Left lung (tissue), 10 donors: ENCODE data around the gene HSD11B1L. TPM values are rescaled to one million over a fixed set of nuclear protein-coding genes. Genes with fewer than 3 reads are reported as not detected.
A peak's percentile ranks its signal among the peaks of the same experiment; 100 is the strongest.

Source experiments
- ATAC-seq: fragments of 200-7000 bp; cut with Tn5 transposase; one replicate; pipeline ENCODE4 v1.9.1; 2020; ENCODE audit warnings: moderate library complexity
- DNase-seq, 4 donors: peaks; one replicate each; pipeline ENCODE4 v3.0.0-alpha.2; 2013 to 2020
- H3K27ac ChIP-seq, 2 donors: fragments of 200-600 bp; sonication (generic) in 1 of 2; one replicate each; pipeline versions ENCODE4 v1.5.0 to v1.8.0; 2020 to 2021
- H3K27me3 ChIP-seq, 2 donors: fragments of 200-600 bp; sonication (generic) in 1 of 2; one replicate each; pipeline versions ENCODE4 v1.5.0 to v1.8.0; 2020 to 2021
- H3K36me3 ChIP-seq, 2 donors: fragments of 200-600 bp; sonication (generic) in 1 of 2; one replicate each; pipeline versions ENCODE4 v1.5.0 to v1.8.0; 2020 to 2021
- H3K4me1 ChIP-seq, 2 donors: fragments of 200-600 bp; one replicate each; pipeline ENCODE4 v1.8.0; 2021
- H3K4me3 ChIP-seq, 2 donors: fragments of 200-600 bp; sonication (generic) in 1 of 2; one replicate each; pipeline versions ENCODE4 v1.5.0 to v1.8.0; 2020 to 2021; ENCODE audit warnings: mild to moderate bottlenecking in 1 of 2
- H3K9me3 ChIP-seq, 2 donors: fragments of 200-600 bp; sonication (generic) in 1 of 2; one replicate each; pipeline versions ENCODE4 v1.5.0 to v1.8.0; 2020 to 2021
- intact Hi-C, 2 donors: fragments of 100-400 bp; cut with DNase I; formaldehyde crosslinking; loops; one replicate each; pipeline versions ENCODE4 v1.11.2 to v1.14.2; 2022
- polyA plus RNA-seq, 6 donors: library from polyadenylated mRNA; unstranded; fragments of 120-200 nt; gene quantifications; one replicate each; pipeline ENCODE4 v1.2.1, GENCODE V29; 2013; ENCODE audit not compliant: insufficient read length in 6 of 6
- total RNA-seq, 2 donors: library from RNA; stranded (reverse); fragmentation: NEBNext Ultra II Directional; extraction: Animal tissue kit (Norgen Biotek cat#: 25700); gene quantifications; one replicate each; pipeline ENCODE4 v1.2.1, GENCODE V29; 2021
- TF ChIP-seq, protein P1 (sequence below), 2 donors: fragments of 200-600 bp; sonication (generic) in 1 of 2; IDR thresholded peaks; one replicate each; pipeline versions ENCODE4 v1.5.0 to v1.8.0; 2021; ENCODE audit warnings: antibody characterized with exemption in 2 of 2
- donor health status: DM: no; HTN: yes; CAD: no.
- donor health status: DM: no; HTN: no; CAD: no.

The HSD11B1L gene
- total and polyA plus RNA-seq, 8 donors, result 5.8 to 12.2 (median 7.9) TPM

DNA sequence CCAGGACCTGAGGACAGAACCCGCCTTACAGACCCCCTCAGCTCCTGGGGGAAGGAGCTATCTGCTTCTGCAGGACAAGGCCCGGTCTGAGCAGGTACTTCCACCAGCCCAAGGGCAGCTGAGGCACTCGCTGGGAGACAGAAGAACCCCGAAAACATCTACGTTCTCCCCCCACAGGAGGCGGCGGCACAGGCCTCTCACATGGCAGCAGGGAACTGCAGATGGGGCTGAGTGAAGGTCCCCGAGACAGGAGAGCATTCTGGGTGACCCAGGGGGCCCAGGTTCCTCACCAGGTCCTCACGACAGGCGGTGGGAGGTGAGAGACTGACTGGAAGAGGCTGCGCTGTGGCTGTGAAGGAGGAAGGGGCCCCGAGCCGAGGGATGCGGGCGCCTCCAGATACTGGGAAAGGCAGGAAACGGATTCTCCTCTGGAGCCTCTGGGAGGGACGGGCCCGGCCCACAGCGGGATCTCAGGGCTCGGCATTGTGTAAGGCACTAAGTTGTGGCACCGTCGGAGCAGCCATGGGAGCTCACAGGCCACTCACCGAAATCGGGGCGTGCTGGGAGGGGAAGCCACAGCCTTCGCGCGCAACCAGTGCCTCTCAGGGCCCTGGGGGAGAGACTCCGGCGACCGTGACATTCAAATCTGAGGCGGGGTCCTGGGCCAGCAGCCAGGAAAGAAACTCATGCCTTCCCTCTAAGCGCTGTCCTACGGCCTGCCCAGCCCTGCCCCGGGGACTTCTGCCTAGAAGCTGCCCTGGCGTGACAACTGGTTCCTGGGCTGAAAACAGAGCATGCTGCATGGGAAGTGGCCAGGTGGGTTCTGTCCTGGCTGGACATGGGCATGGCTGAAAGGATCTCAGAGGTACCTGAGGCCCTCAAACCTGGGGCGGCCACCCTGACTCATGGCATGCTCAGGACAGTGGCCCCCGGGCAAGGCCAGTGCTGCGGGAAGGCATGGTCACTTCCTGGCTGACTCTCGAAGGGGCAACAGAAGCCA lies 23.3 kb downstream of the HSD11B1L start:
- no peak for ATAC-seq
- no peak overlapping the region for H3K4me3 ChIP-seq
- H3K27me3 ChIP-seq, result no peaks in the 10 kb centered on the region
- intact Hi-C loops, result no loop called here
- DNase-seq, result peak in 1 of 4 donors; percentile 71
- H3K4me1 ChIP-seq, result no peaks in the 10 kb centered on the region
- peaks cover 0 to 86% of the 10 kb centered on the region in 2 donors for H3K36me3 ChIP-seq
- H3K27ac ChIP-seq, result no peak overlapping the region
- no peaks in the 10 kb centered on the region for H3K9me3 ChIP-seq
- TF ChIP-seq, protein P1, sequence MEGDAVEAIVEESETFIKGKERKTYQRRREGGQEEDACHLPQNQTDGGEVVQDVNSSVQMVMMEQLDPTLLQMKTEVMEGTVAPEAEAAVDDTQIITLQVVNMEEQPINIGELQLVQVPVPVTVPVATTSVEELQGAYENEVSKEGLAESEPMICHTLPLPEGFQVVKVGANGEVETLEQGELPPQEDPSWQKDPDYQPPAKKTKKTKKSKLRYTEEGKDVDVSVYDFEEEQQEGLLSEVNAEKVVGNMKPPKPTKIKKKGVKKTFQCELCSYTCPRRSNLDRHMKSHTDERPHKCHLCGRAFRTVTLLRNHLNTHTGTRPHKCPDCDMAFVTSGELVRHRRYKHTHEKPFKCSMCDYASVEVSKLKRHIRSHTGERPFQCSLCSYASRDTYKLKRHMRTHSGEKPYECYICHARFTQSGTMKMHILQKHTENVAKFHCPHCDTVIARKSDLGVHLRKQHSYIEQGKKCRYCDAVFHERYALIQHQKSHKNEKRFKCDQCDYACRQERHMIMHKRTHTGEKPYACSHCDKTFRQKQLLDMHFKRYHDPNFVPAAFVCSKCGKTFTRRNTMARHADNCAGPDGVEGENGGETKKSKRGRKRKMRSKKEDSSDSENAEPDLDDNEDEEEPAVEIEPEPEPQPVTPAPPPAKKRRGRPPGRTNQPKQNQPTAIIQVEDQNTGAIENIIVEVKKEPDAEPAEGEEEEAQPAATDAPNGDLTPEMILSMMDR (IDR thresholded peaks at IDR 0.05), result no peak

DNA sequence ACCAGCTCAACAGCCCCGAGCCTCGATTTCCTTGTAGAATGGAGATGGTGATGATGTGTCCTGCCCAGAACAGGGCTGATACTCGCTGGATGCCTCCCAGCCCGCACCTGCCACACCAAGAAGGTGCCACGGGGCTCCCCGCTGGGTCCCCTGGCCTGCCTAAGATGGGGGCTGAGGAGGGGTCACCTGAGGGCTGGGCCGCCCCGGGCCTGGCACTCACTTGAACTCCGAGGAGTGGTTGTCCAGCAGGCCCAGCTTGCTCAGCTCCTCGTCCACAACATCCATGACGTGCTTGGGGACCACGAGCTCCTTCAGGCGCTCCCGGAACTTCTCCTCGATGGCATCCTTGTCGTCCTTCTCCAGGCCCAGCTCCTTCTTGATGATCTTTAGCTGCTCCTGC lies 24.7 kb downstream of the HSD11B1L start:
- intact Hi-C loops, result no loop called here
- H3K9me3 ChIP-seq, result no peaks in the 10 kb centered on the region
- no peaks in the 10 kb centered on the region for H3K4me1 ChIP-seq
- ATAC-seq (no peak), DNase-seq (peak in 1 of 4 donors; percentile 76)
- no peak overlapping the region for H3K4me3 ChIP-seq
- H3K27me3 ChIP-seq, result no peaks in the 10 kb centered on the region
- H3K36me3 ChIP-seq, result peaks cover 0 to 86% of the 10 kb centered on the region in 2 donors
- TF ChIP-seq, protein P1 (IDR thresholded peaks at IDR 0.05), result no peak
- H3K27ac ChIP-seq, result no peak overlapping the region

DNA sequence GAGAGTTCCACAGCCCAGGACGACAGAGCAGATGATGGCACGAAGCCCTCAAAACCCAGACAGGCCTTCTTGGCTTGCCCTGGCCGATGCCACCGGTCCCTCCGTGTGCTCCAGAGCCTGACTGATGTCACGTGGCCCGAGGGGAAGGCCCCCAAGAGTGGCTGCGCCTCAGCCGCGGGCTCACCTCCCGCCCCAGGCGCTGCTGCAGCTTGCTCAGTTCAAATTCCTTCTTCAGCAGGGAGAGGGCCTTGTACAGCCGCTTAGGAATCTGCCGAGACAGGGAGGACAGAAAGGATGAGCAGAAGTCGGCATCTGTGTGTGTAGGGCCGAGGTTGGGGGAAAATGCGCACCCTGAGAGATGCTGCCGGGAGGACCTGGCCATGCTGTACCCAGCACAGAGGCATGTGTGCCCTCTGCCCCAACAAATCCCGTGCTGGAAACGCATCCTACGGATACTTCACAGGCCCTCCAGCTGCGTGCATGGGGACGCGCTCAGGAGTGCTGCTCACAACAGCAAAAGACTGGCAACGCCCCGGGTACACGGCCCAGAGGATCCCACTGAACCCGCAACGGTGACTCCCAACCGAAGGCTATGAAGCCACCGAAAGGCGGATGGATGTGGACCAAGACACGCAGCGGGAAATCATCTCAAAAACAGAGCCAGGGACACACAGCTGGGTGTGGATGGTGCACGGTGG lies 26.2 kb downstream of the HSD11B1L start:
- H3K27ac ChIP-seq, result no peak overlapping the region
- ATAC-seq (no peak), DNase-seq (peak in 1 of 4 donors; percentile 54)
- peaks cover 0 to 91% of the 10 kb centered on the region in 2 donors for H3K36me3 ChIP-seq
- H3K27me3 ChIP-seq, result no peaks in the 10 kb centered on the region
- H3K9me3 ChIP-seq, result no peaks in the 10 kb centered on the region
- H3K4me1 ChIP-seq, result no peaks in the 10 kb centered on the region
- intact Hi-C loops, result no loop called here
- TF ChIP-seq, protein P1 (IDR thresholded peaks at IDR 0.05), result no peak
- no peak overlapping the region for H3K4me3 ChIP-seq

DNA sequence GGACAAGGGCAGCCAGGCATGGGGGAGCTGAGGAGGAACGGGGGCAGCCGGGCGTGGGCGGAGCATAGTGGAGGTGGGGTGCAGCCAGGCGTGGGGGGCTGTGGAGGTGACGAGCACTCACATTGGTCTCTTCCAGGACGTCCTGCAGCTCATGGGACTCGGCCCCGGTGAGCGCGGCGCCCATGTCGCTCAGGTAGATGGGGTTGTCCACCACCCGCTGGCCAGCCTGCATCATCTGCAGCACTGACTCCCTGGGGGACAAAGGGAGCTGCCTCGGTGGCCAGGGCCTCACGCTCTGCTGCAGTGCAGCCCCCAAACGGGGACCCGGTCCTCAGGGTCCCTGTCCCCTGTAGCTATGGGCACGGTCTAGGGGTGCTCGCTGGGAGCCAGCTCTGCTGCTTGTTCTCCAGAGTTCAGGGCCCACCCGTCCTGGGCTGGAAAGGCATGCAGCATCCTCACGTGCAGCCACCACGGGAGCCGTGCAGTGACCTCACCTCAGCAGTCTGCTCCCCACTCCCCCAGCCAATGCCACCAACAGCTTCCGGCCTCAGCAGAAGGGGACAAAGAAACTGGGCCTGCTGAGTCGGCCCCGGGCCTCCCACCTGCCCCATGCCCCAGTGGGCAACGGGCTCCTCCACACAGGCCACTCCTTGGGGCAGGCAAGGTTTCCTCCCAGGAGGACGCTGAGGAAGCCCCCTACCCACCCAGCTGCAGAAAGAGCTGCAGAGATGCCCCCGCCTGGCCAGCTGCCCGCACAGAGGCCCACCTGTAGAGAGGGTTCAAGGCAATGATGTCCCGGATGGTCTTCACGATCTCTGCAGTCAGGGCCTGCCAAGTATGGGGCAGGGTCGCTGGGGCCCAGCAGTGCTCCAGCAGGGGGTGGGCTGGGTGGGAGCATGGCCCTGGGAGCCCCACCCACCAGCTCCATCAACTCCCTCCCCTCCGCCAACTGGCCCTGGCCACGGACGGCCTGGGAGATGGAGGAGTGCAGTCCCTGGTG lies 27.0 kb downstream of the HSD11B1L start:
- H3K36me3 ChIP-seq, result peaks cover 0 to 99% of the 10 kb centered on the region in 2 donors
- ATAC-seq (no peak), DNase-seq (peak in 1 of 4 donors; percentile 71)
- no peaks in the 10 kb centered on the region for H3K9me3 ChIP-seq
- H3K27me3 ChIP-seq, result no peaks in the 10 kb centered on the region
- H3K27ac ChIP-seq, result no peak overlapping the region
- no peaks in the 10 kb centered on the region for H3K4me1 ChIP-seq
- intact Hi-C loops, result no loop called here
- no peak overlapping the region for H3K4me3 ChIP-seq
- TF ChIP-seq, protein P1 (IDR thresholded peaks at IDR 0.05), result no peak
